Hematopoietic multipotent progenitor cell treated with erythropoietin and hydrocortisone succinate and interleukin-3 and kit ligand, for 4 days (in vitro differentiated cells): ENCODE data around the gene CD38.
"Not testable (repeated sequence)": the region's sequence is repeated elsewhere in the genome, so short reads cannot be mapped to it uniquely, and the experiment has no call there.

Experiments used
- DNase-seq: peaks from one replicate; pipeline ENCODE4 v3.0.0-alpha.2; 2015

The CD38 gene

GRCh38 chr4:15778289-15779241, at the start of gene CD38:
Gene CD38, plus strand, starts transcription at chr4:15778328. Its CDS starts 87 bp downstream, at chr4:15778415.
- peak; percentile 91 for DNase-seq

- DNase-seq: peak; percentile 84
These were observed 48.1 kb upstream of the CD38 start for GRCh38 chr4:15729910-15730533.

- not testable (repeated sequence) for DNase-seq
These were observed 45.1 kb upstream of the CD38 start for GRCh38 chr4:15733061-15733460.

- DNase-seq: no peak
These were observed 42.6 kb upstream of the CD38 start for GRCh38 chr4:15735536-15735935.

- DNase-seq: no peak
These were observed 41.5 kb upstream of the CD38 start for GRCh38 chr4:15736514-15737050.

- no peak for DNase-seq
These were observed 40.9 kb upstream of the CD38 start for GRCh38 chr4:15737255-15737654.

- DNase-seq: no peak
These were observed 39.3 kb upstream of the CD38 start for GRCh38 chr4:15738877-15739276.

- no peak for DNase-seq
These were observed 37.2 kb upstream of the CD38 start for GRCh38 chr4:15740764-15741404.

- DNase-seq: no peak
These were observed 36.0 kb upstream of the CD38 start for GRCh38 chr4:15742083-15742582.

GRCh38 chr4:15742637-15743036, 35.5 kb upstream of the CD38 start:
- no peak for DNase-seq

- DNase-seq: no peak
These were observed 34.0 kb upstream of the CD38 start for GRCh38 chr4:15744016-15744545.

- DNase-seq: no peak
These were observed 32.0 kb upstream of the CD38 start for GRCh38 chr4:15746110-15746509.

GRCh38 chr4:15749001-15749400, 29.1 kb upstream of the CD38 start:
- no peak for DNase-seq

GRCh38 chr4:15751153-15751552, 27.0 kb upstream of the CD38 start:
- no peak for DNase-seq

GRCh38 chr4:15753081-15753480, 25.0 kb upstream of the CD38 start:
- no peak for DNase-seq

GRCh38 chr4:15753786-15754185, 24.3 kb upstream of the CD38 start:
- DNase-seq: no peak

- DNase-seq: peak; percentile 80
These were observed 23.8 kb upstream of the CD38 start for GRCh38 chr4:15754323-15754722.

GRCh38 chr4:15755321-15756155, 22.6 kb upstream of the CD38 start:
- peak; percentile 46 for DNase-seq

GRCh38 chr4:15756361-15756861, 21.7 kb upstream of the CD38 start:
- DNase-seq: peak; percentile 96

GRCh38 chr4:15757054-15757453, 21.1 kb upstream of the CD38 start:
- peak; percentile 51 for DNase-seq

- DNase-seq: no peak
These were observed 19.8 kb upstream of the CD38 start for GRCh38 chr4:15758294-15758693.

GRCh38 chr4:15762460-15762859, 15.7 kb upstream of the CD38 start:
- DNase-seq: peak; percentile 75
